GM23248 (cell line): ENCODE measurements around the gene FBXW4.

Experiments used
- EZH2 ChIP-seq: fragments of 200-600 bp; sonication (generic); IDR thresholded peaks from 2 replicates; pipeline ENCODE4 v1.6.1; 2018; ENCODE audit warnings: antibody characterized with exemption, mild to moderate bottlenecking; ENCODE audit not compliant: insufficient read depth, poor library complexity, severe bottlenecking
- EZH2phosphoT487 ChIP-seq: fragments of 200-600 bp; sonication (generic); IDR thresholded peaks from 2 replicates; pipeline ENCODE4 v1.6.1; 2018; ENCODE audit warnings: antibody characterized with exemption, moderate library complexity, mild to moderate bottlenecking, low read depth; ENCODE audit not compliant: insufficient read depth

DNA sequence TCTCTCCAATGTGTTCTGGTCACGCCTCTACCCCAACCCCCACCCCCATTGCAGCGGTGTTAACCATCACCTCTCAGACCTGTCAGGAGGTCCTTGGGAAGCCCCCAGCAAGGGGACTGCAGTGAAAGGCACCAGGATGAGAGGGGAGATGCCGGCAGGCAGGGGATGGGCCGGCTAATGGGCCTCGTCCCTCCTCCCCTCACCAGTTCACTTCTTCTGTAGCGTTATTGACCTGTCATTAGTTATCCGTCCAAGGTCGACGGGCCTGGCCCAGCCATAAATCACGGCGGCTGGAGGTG, 125.7 kb downstream of the FBXW4 start:
- TF ChIP-seq EZH2phosphoT487, result no peak
- TF ChIP-seq EZH2, result no peak
